Keratinocyte (primary cell): ENCODE results near the gene RPL14.
"Not testable (repeated sequence)": the region's sequence is repeated elsewhere in the genome, so short reads cannot be mapped to it uniquely, and the experiment has no call there.

Experiments
- CTCF ChIP-seq, 3 experiments: IDR thresholded peaks in 1 of 3; conservative IDR thresholded peaks in 1 of 3; optimal IDR thresholded peaks in 1 of 3; 2 replicates in 2 of 3; 3 replicates in 1 of 3; pipeline versions ENCODE3 to v1.5.1; 2011; ENCODE audit warnings: low read length in 3 of 3, mild to moderate bottlenecking in 3 of 3, moderate library complexity in 2 of 3, control low read depth in 1 of 3, inconsistent platforms in 1 of 3; ENCODE audit not compliant: insufficient read depth in 2 of 3; ENCODE audit errors: extremely low read depth in 1 of 3
- EZH2 ChIP-seq: IDR thresholded peaks from one replicate; pipeline ENCODE4 v1.6.1; 2012; ENCODE audit warnings: inconsistent platforms, mild to moderate bottlenecking, low read length, moderate library complexity

- not testable (repeated sequence) for TF ChIP-seq CTCF (optimal IDR thresholded peaks at IDR 0.05 in 1 of 3, IDR thresholded peaks at IDR 0.05 in 1 of 3, conservative IDR thresholded peaks at IDR 0.05 in 1 of 3; ENCODE audit: extremely low read depth in 1 of 3, insufficient read depth in 2 of 3, low read length in 3 of 3); EZH2
These were observed 5.7 kb downstream of the RPL14 start for GRCh38 chr3:40462838-40463237.
